Stimulated activated naive B cell treated with anti-CD40 and anti-IgM and Interleukin-4, amounts not matched to agents 10 μg/mL and 1 μg/mL and 100 μg/mL, for 72 hours (primary cell): ENCODE results near the gene AHCYL2.

ENCODE experiments used
- ATAC-seq, 2 donors: fragments of 150-1000 bp; cut with Tn5 transposase; replicated peaks; 2 replicates each; pipeline ENCODE4 v1.10.0; 2021; ENCODE audit warnings: moderate library complexity in 1 of 2
- DNase-seq: peaks from one replicate; pipeline ENCODE4 v3.0.0; 2021
- H3K27ac Mint-ChIP-seq: one replicate; pipeline ENCODE4 v1.8.0; 2022; ENCODE audit warnings: mild to moderate bottlenecking, mixed read lengths
- H3K27me3 Mint-ChIP-seq, 2 donors: one replicate each; pipeline ENCODE4 v1.8.0; 2022; ENCODE audit warnings: mixed read lengths in 2 of 2
- H3K36me3 Mint-ChIP-seq, 2 donors: one replicate each; pipeline ENCODE4 v1.8.0; 2022; ENCODE audit warnings: mixed read lengths in 2 of 2, mild to moderate bottlenecking in 1 of 2
- H3K4me1 Mint-ChIP-seq, 2 donors: one replicate each; pipeline ENCODE4 v1.8.0; 2022; ENCODE audit warnings: mixed read lengths in 2 of 2, mild to moderate bottlenecking in 1 of 2
- H3K4me3 Mint-ChIP-seq, 2 donors: one replicate each; pipeline ENCODE4 v1.8.0; 2022; ENCODE audit warnings: mild to moderate bottlenecking in 2 of 2, mixed read lengths in 2 of 2, moderate library complexity in 1 of 2
- H3K9me3 Mint-ChIP-seq, 2 donors: one replicate each; pipeline ENCODE4 v1.8.0; 2022; ENCODE audit warnings: mixed read lengths in 2 of 2, mild to moderate bottlenecking in 1 of 2

Gene AHCYL2

DNA sequence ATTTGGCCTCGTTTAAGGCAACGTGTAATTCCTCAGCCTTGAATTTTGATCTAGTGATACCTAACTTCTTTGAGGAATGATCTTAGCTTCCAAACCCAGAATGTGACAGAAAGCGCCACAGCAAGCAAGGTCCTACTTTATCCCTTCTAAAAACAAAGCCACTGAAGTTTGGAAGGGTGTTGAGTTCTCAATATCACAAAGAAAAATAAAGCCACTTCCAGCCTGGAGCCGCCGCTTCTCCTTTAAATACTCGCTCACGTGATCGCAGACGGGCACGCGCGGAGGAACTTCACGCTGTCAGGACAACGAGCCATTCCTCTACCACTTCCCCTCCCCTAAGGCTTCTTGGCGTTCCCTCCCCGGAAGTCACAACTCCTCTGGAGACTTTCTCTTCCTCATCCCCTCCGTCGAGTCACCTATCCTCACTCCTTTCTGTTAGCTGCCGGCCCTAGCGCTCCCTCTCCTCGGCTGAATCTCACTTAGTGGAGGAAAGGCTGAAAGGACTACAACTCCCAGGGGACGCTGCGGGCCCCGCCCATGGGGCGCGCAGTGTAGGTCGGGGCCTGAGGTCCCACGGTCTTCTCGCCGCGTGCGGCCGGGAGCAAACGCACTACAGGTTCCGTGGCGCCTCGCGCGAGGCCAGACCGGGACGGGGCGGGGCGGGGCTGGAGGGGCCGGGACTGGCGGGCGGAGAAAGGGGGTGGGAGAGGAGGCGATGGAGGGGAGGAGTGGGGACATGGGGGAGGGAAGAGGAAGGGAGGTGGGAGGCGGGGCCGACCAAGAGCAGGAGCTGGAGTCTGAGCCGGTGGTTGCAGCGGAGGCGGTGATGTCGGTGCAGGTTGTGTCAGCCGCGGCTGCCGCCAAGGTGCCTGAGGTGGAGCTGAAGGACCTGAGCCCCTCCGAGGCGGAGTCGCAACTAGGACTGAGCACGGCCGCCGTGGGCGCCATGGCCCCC is at the start of gene AHCYL2:
TSS of gene AHCYL2 (plus strand) at position 780 of the 955 bp plus-strand sequence.
- Mint-ChIP-seq H3K36me3 (peaks cover 0 to 2% of the 10 kb centered on the region in 2 donors), H3K4me1 (peaks cover 21 to 49% of the 10 kb centered on the region in 2 donors), H3K27me3 (no peaks in the 10 kb centered on the region), H3K27ac (peak within 1 kb of the TSS; percentile 91), H3K9me3 (no peaks in the 10 kb centered on the region), H3K4me3 (peak within 1 kb of the TSS; percentile 88 to 89)
- peak; percentile 96 for DNase-seq
- peak; percentile 91 to 93 for ATAC-seq

DNA sequence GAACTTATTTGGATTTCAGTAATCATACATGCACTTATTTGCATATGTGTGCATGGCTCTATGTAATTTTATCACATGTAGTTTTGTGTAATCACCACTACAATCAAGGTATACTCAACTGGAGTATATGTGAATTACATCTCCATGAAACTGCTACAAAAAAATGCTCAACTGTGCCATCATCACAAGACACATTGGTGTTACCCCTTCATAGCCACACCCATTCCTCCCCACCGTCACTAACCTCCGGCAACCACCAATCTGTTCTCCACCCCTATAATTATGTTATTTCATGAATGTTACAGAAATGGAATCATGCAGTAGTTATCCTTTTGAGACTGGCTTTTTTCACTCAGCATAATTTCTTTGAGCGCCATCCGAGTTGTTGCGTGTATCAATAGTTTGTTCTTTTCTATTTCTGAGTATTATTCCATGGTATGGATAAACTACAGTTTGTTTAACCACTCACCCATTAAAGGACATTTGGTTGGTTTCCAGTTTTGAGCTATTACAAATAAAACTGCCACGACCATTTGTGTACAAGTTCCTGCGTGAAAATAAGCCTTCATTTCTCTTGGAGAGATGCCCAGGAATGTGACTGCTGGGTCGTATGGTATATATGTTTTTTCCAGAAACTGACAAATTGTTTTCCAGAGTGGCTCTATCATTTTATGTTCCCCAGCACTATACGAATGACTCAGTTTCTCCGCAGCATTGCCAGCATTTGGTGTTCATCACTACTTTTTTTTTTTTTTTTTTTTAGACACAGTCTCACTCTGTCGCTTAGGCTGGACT is 47.7 kb upstream of the AHCYL2 start:
- H3K9me3 Mint-ChIP-seq: no peaks in the 10 kb centered on the region
- no peaks in the 10 kb centered on the region for H3K27me3 Mint-ChIP-seq
- peaks cover 8 to 36% of the 10 kb centered on the region in 2 donors for H3K36me3 Mint-ChIP-seq
- no peak overlapping the region for H3K4me3 Mint-ChIP-seq
- peaks cover 2 to 4% of the 10 kb centered on the region in 2 donors for H3K4me1 Mint-ChIP-seq
- no peak overlapping the region for H3K27ac Mint-ChIP-seq
- ATAC-seq: peak in 1 of 2 donors; percentile 19
- no peak for DNase-seq

GRCh38 chr7:129184981-129185670 is 39.7 kb upstream of the AHCYL2 start:
- Mint-ChIP-seq H3K9me3 (no peaks in the 10 kb centered on the region), H3K27me3 (peaks cover 14 to 16% of the 10 kb centered on the region in 2 donors), H3K4me1 (peaks cover 20 to 35% of the 10 kb centered on the region in 2 donors), H3K36me3 (peaks cover 11 to 16% of the 10 kb centered on the region in 2 donors), H3K4me3 (no peak overlapping the region), H3K27ac (peak overlapping the region; percentile 62)
- DNase-seq: no peak
- no peak for ATAC-seq

- H3K27ac Mint-ChIP-seq: no peak overlapping the region
- H3K27me3 Mint-ChIP-seq: peaks cover 16 to 25% of the 10 kb centered on the region in 2 donors
- H3K4me3 Mint-ChIP-seq: no peak overlapping the region
- peaks cover 20 to 35% of the 10 kb centered on the region in 2 donors for H3K4me1 Mint-ChIP-seq
- H3K9me3 Mint-ChIP-seq: no peaks in the 10 kb centered on the region
- ATAC-seq (no peak), DNase-seq (no peak)
- H3K36me3 Mint-ChIP-seq: peaks cover 7 to 9% of the 10 kb centered on the region in 2 donors
Measured at GRCh38 chr7:129186749-129187260, 38.0 kb upstream of the AHCYL2 start.

- H3K27me3 Mint-ChIP-seq: peaks cover 25 to 29% of the 10 kb centered on the region in 2 donors
- peaks cover 5% of the 10 kb centered on the region in 2 donors for H3K36me3 Mint-ChIP-seq
- H3K9me3 Mint-ChIP-seq: no peaks in the 10 kb centered on the region
- peak in 1 of 2 donors; percentile 10 for ATAC-seq
- H3K27ac Mint-ChIP-seq: no peak overlapping the region
- DNase-seq: no peak
- peaks cover 20 to 35% of the 10 kb centered on the region in 2 donors for H3K4me1 Mint-ChIP-seq
- H3K4me3 Mint-ChIP-seq: peak overlapping the region; percentile 89 to 90
Measured at GRCh38 chr7:129187681-129188371, 37.0 kb upstream of the AHCYL2 start.

GRCh38 chr7:129188372-129188891 is 36.4 kb upstream of the AHCYL2 start, which contains the start of gene SMO:
TSS of gene SMO (plus strand) at chr7:129188633. CDS start at chr7:129189152, 519 bp downstream.
- peaks cover 25 to 29% of the 10 kb centered on the region in 2 donors for H3K27me3 Mint-ChIP-seq
- no peak for DNase-seq
- H3K27ac Mint-ChIP-seq: peak within 1 kb of the TSS; percentile 96
- no peaks in the 10 kb centered on the region for H3K9me3 Mint-ChIP-seq
- peaks cover 5% of the 10 kb centered on the region in 2 donors for H3K36me3 Mint-ChIP-seq
- H3K4me3 Mint-ChIP-seq: peak within 1 kb of the TSS; percentile 89 to 90
- ATAC-seq: peak; percentile 52 to 61
- peaks cover 20 to 35% of the 10 kb centered on the region in 2 donors for H3K4me1 Mint-ChIP-seq

- H3K9me3 Mint-ChIP-seq: no peaks in the 10 kb centered on the region
- H3K36me3 Mint-ChIP-seq: peaks cover 5% of the 10 kb centered on the region in 2 donors
- peaks cover 25 to 29% of the 10 kb centered on the region in 2 donors for H3K27me3 Mint-ChIP-seq
- peak overlapping the region; percentile 83 for H3K27ac Mint-ChIP-seq
- H3K4me3 Mint-ChIP-seq: peak overlapping the region; percentile 89 to 90
- H3K4me1 Mint-ChIP-seq: peaks cover 20 to 35% of the 10 kb centered on the region in 2 donors
- DNase-seq: no peak
- ATAC-seq: peak; percentile 55
Measured at GRCh38 chr7:129188892-129189660, 35.8 kb upstream of the AHCYL2 start.

- no peak for ATAC-seq
- Mint-ChIP-seq H3K36me3 (peaks cover 5% of the 10 kb centered on the region in 2 donors), H3K4me3 (peak overlapping the region; percentile 81 to 83), H3K9me3 (no peaks in the 10 kb centered on the region), H3K27me3 (peaks cover 25 to 29% of the 10 kb centered on the region in 2 donors), H3K27ac (peak overlapping the region; percentile 83), H3K4me1 (peaks cover 20 to 35% of the 10 kb centered on the region in 2 donors)
- no peak for DNase-seq
Measured at GRCh38 chr7:129189661-129190310, 35.0 kb upstream of the AHCYL2 start.

DNA sequence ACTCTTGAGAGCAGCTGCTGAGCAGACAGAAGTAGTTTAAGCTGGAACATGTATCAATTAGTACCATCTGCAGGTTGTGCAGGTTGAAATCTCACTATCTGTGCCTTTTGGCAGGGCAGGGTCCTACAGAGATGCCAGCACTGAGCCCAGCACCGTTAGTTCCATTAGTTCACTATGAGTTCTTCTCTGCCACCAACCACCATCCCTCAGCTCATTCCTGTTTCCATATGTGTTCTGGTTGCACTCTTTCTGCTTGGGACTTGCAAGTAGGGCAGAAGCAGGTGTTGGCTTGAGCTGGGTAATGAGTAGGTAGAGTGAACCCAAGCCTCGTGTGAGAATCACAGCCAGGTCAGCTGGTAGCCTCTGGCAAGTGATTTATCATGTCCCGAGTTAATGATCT is 33.6 kb upstream of the AHCYL2 start:
- H3K4me1 Mint-ChIP-seq: peaks cover 16 to 33% of the 10 kb centered on the region in 2 donors
- peaks cover 25 to 29% of the 10 kb centered on the region in 2 donors for H3K27me3 Mint-ChIP-seq
- no peak for DNase-seq
- peaks cover 5% of the 10 kb centered on the region in 2 donors for H3K36me3 Mint-ChIP-seq
- no peak for ATAC-seq
- no peak overlapping the region for H3K27ac Mint-ChIP-seq
- no peak overlapping the region for H3K4me3 Mint-ChIP-seq
- no peaks in the 10 kb centered on the region for H3K9me3 Mint-ChIP-seq

DNA sequence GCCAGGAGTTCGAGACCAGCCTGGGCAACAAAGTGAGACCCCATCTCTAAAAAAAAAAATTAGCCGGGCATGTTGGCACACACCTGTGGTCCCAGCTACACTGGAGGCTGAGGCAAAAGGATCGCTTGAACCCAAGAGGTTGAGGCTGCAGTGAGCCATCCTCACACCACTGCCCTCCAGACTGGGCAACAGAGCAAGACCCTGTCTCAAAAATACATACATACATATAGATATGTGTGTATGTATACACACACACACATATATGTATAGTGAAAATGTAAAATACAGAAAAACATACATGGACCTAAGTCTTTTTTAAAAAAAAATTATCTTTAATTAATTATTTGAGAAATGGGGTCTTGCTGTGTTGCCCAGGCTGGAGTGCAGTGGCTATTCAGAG is 30.9 kb upstream of the AHCYL2 start:
- DNase-seq (no peak), ATAC-seq (no peak)
- H3K27ac Mint-ChIP-seq: no peak overlapping the region
- peaks cover 20 to 23% of the 10 kb centered on the region in 2 donors for H3K27me3 Mint-ChIP-seq
- peaks cover 4 to 5% of the 10 kb centered on the region in 2 donors for H3K36me3 Mint-ChIP-seq
- no peak overlapping the region for H3K4me3 Mint-ChIP-seq
- peaks cover 9 to 18% of the 10 kb centered on the region in 2 donors for H3K4me1 Mint-ChIP-seq
- no peaks in the 10 kb centered on the region for H3K9me3 Mint-ChIP-seq

DNA sequence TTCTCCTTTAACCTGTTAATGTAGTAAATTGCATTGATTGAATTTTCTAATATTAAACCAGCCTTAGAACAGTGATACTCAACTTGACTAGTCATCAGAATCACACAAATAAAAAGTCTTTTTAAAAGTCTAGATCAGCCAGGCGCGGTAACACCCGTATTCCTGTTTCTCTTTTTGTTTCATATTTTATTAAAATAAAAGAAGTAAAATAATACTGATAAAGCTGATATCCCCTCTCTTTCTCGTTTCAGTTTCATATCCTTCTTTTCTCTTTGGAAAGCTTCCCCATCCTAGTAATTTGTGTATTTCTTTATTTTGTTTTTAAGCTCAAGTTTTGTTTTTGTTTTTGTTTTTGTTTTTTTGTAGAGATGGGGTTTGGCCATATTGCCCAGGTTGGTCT is 27.1 kb upstream of the AHCYL2 start:
- DNase-seq: no peak
- no peaks in the 10 kb centered on the region for H3K36me3 Mint-ChIP-seq
- no peak overlapping the region for H3K4me3 Mint-ChIP-seq
- no peak for ATAC-seq
- H3K27me3 Mint-ChIP-seq: no peaks in the 10 kb centered on the region
- H3K4me1 Mint-ChIP-seq: peaks cover 2 to 9% of the 10 kb centered on the region in 2 donors
- H3K9me3 Mint-ChIP-seq: no peaks in the 10 kb centered on the region
- no peak overlapping the region for H3K27ac Mint-ChIP-seq

DNA sequence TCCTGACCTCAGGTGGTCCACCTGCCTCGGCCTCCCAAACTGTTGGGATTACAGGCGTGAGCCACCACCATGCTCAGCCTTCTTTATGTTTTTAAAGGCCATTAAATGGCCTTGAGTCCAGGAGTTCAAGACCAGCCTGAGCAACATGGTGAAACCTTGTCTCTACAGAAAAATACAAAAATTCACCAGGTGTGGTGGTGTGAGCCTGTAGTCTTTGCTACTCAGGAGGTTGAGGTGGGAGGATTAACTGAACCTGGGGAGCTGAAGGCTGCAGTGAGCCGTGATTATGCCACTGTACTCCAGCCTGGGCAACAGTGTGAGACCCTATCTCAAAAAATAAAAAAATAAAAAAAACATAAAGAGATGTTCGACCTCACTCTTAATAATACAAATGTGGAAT is 25.4 kb upstream of the AHCYL2 start:
- H3K9me3 Mint-ChIP-seq: no peaks in the 10 kb centered on the region
- H3K27ac Mint-ChIP-seq: no peak overlapping the region
- peaks cover 4 to 9% of the 10 kb centered on the region in 2 donors for H3K4me1 Mint-ChIP-seq
- DNase-seq (no peak), ATAC-seq (no peak)
- no peaks in the 10 kb centered on the region for H3K36me3 Mint-ChIP-seq
- no peaks in the 10 kb centered on the region for H3K27me3 Mint-ChIP-seq
- no peak overlapping the region for H3K4me3 Mint-ChIP-seq
